Gastrocnemius medialis (tissue), 4 donors: Measurements from ENCODE around the gene BDNF. TPM values are rescaled to one million over a fixed set of nuclear protein-coding genes. Genes with fewer than 3 reads are reported as not detected.

Experiments
- ATAC-seq, 2 donors: fragments of 150-250 bp; one replicate each; pipeline ENCODE4 v1.9.1; 2016
- DNase-seq, 2 donors: peaks; one replicate each; pipeline ENCODE4 v3.0.0-alpha.2; 2019
- H3K27ac ChIP-seq, 4 donors: fragments of 200-600 bp; sonication (generic); 1 replicate in 1 of 4; 2 replicates in 3 of 4; pipeline ENCODE4 v1.5.1; 2016 to 2018; ENCODE audit warnings: mild to moderate bottlenecking in 2 of 4, moderate library complexity in 1 of 4
- H3K27me3 ChIP-seq, 3 donors: fragments of 200-600 bp; sonication (generic) in 2 of 3; 1 replicate in 1 of 3; 2 replicates in 2 of 3; pipeline versions ENCODE4 v1.5.1 to v1.6.0; 2016 to 2019; ENCODE audit warnings: mild to moderate bottlenecking in 1 of 3, moderate library complexity in 1 of 3
- H3K36me3 ChIP-seq, 2 donors: fragments of 200-600 bp; sonication (generic) in 1 of 2; one replicate each; pipeline ENCODE4 v1.5.1; 2017 to 2018
- H3K4me1 ChIP-seq, 2 donors: fragments of 200-600 bp; sonication (generic) in 1 of 2; one replicate each; pipeline ENCODE4 v1.5.1; 2016 to 2017; ENCODE audit warnings: mild to moderate bottlenecking in 2 of 2
- H3K4me3 ChIP-seq, 4 donors: fragments of 200-600 bp; sonication (generic) in 3 of 4; 1 replicate in 1 of 4; 2 replicates in 3 of 4; pipeline ENCODE4 v1.5.1; 2016 to 2019; ENCODE audit warnings: mild to moderate bottlenecking in 2 of 4
- H3K9me3 ChIP-seq, 3 donors: fragments of 200-600 bp; sonication (generic) in 2 of 3; 1 replicate in 1 of 3; 2 replicates in 2 of 3; pipeline ENCODE4 v1.5.1; 2016 to 2019
- CTCF ChIP-seq, 5 experiments: fragments of 450-650 bp in 3 of 5; fragments of 200-600 bp in 2 of 5; sonication (generic) in 2 of 5; IDR thresholded peaks in 4 of 5; conservative IDR thresholded peaks in 1 of 5; 1 replicate in 4 of 5; 2 replicates in 1 of 5; pipeline ENCODE4 v1.5.1; 2016 to 2019; ENCODE audit warnings: antibody characterized with exemption in 5 of 5, mild to moderate bottlenecking in 3 of 5, moderate library complexity in 3 of 5
- POLR2A ChIP-seq, 2 donors: fragments of 450-650 bp; IDR thresholded peaks; one replicate each; pipeline ENCODE4 v1.6.1; 2017; ENCODE audit warnings: antibody characterized with exemption in 2 of 2, mild to moderate bottlenecking in 2 of 2, moderate library complexity in 2 of 2
- in situ Hi-C, 4 donors: fragments of 200-750 bp; cut with MboI; loops; one replicate each; pipeline versions ENCODE4 v1.15.0 to v1.8.0; 2017; ENCODE audit warnings: low sequenced_read_pairs in 4 of 4
- intact Hi-C: fragments of 100-400 bp; cut with DNase I; formaldehyde crosslinking; loops from one replicate; pipeline ENCODE4 v1.15.1; 2023; ENCODE audit warnings: low total_unique reads
- total RNA-seq, 4 donors: library from RNA; depleted of rRNA; stranded (reverse); fragments of >200 nt; gene quantifications; one replicate each; pipeline versions ENCODE4 v1.1.0 to v1.2.3, GENCODE V29; 2016

The BDNF gene
- total RNA-seq, 4 donors from 2014 or later = 0.09 TPM; not detected in 3

- no peaks in the 10 kb centered on the region for H3K36me3 ChIP-seq
- H3K4me1 ChIP-seq = peaks cover 3 to 7% of the 10 kb centered on the region in 2 donors
- DNase-seq (no peak), ATAC-seq (no peak)
- no peaks in the 10 kb centered on the region for H3K27me3 ChIP-seq
- no peaks in the 10 kb centered on the region for H3K9me3 ChIP-seq
- no peak overlapping the region for H3K4me3 ChIP-seq
- in situ Hi-C loops = no loop called here
- TF ChIP-seq POLR2A (IDR thresholded peaks at IDR 0.05) = no peak
- TF ChIP-seq CTCF (IDR thresholded peaks at IDR 0.05 in 4 of 5, conservative IDR thresholded peaks at IDR 0.05 in 1 of 5) = no peak
- no peak overlapping the region for H3K27ac ChIP-seq
- intact Hi-C loops = no loop called here
Observed at GRCh38 chr11:27626269-27626937, 73.9 kb downstream of the BDNF start.

- H3K4me1 ChIP-seq = peaks cover 3 to 7% of the 10 kb centered on the region in 2 donors
- ATAC-seq (no peak), DNase-seq (no peak)
- H3K4me3 ChIP-seq = no peak overlapping the region
- H3K27me3 ChIP-seq = no peaks in the 10 kb centered on the region
- TF ChIP-seq POLR2A (IDR thresholded peaks at IDR 0.05) (no peak), CTCF (IDR thresholded peaks at IDR 0.05 in 4 of 5, conservative IDR thresholded peaks at IDR 0.05 in 1 of 5) (no peak)
- in situ Hi-C loops = no loop called here
- intact Hi-C loops = no loop called here
- no peak overlapping the region for H3K27ac ChIP-seq
- H3K36me3 ChIP-seq = no peaks in the 10 kb centered on the region
- no peaks in the 10 kb centered on the region for H3K9me3 ChIP-seq
Observed at GRCh38 chr11:27625347-27625912, 74.8 kb downstream of the BDNF start.

GRCh38 chr11:27623945-27624523 lies 76.2 kb downstream of the BDNF start:
- ATAC-seq = no peak
- Histone ChIP-seq H3K4me1 (peaks cover 3 to 7% of the 10 kb centered on the region in 2 donors), H3K9me3 (no peaks in the 10 kb centered on the region), H3K27me3 (no peaks in the 10 kb centered on the region), H3K4me3 (no peak overlapping the region), H3K27ac (no peak overlapping the region), H3K36me3 (no peaks in the 10 kb centered on the region)
- TF ChIP-seq CTCF (IDR thresholded peaks at IDR 0.05 in 4 of 5, conservative IDR thresholded peaks at IDR 0.05 in 1 of 5) (no peak), POLR2A (IDR thresholded peaks at IDR 0.05) (no peak)
- DNase-seq = no peak
- intact Hi-C loops (no loop called here), in situ Hi-C loops (no loop called here)

GRCh38 chr11:27622541-27623300 lies 77.5 kb downstream of the BDNF start:
- intact Hi-C loops (no loop called here), in situ Hi-C loops (no loop called here)
- H3K4me3 ChIP-seq = no peak overlapping the region
- H3K9me3 ChIP-seq = no peaks in the 10 kb centered on the region
- no peak overlapping the region for H3K27ac ChIP-seq
- TF ChIP-seq POLR2A (IDR thresholded peaks at IDR 0.05) (no peak), CTCF (IDR thresholded peaks at IDR 0.05 in 4 of 5, conservative IDR thresholded peaks at IDR 0.05 in 1 of 5) (no peak)
- no peaks in the 10 kb centered on the region for H3K36me3 ChIP-seq
- ATAC-seq (no peak), DNase-seq (no peak)
- no peaks in the 10 kb centered on the region for H3K27me3 ChIP-seq
- peaks cover 3 to 7% of the 10 kb centered on the region in 2 donors for H3K4me1 ChIP-seq
